ENCODE results near the gene SYT11. TPM values are rescaled to one million over a fixed set of nuclear protein-coding genes. Genes with fewer than 3 reads are reported as not detected.

Gene SYT11
- total and polyA plus RNA-seq, 9 of the 15 experiments (the other 6 are each of a cell fraction or from before 2014, with no cell fraction given): 0.05 to 0.18 (median 0.11) TPM

DNA sequence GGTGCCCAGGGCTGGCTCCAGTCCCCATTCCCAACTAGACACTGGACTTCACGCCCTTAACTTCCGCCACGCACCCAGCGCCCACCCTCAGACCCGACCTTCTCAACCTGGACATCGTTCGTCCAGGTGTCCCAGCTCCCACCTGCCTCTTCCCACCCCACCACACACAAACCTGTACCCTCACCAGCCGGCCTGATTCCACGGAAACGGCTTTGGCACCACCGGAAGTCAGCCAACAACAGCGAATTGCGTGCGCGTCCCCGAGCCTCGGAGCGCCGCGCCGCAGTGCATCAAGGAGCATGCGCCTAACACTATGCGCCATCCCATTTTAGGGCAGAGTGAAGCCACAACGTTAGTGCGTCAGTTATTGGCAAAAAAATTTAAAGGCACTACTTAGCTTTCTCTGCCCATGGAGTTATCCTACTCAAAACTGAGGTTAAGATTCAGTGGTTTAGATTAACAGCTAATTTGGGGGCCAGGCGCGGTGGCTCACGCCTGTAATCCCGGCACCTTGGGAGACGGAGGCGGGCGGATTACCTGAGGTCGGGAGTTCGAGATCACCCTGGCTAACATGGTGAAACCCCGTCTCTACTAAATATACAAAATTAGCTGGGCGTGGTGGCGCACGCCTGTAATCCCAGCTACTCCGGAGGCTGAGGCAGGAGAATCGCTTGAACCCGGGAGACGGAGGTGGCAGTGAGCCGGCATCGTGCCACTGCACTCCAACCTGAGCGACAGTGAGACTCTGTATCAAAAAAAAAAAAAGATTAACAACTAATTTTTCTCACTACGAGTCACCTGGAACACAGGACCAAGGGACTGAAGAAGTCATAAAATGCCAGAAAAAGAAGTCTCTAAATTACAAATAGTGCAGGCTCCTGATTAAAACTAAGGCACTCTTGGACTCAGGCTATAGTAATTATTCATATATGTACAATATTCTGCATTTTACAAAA lies 2.1 kb upstream of the SYT11 start, which contains the start of gene GON4L (continued):
- TF ChIP-seq MTA3 (IDR thresholded peaks at IDR 0.05; ENCODE audit: borderline replicate concordance): peak; percentile 72; the same call in 1 of the 2 replicates
- TF ChIP-seq CXXC5 (CRISPR knock-in tag; IDR thresholded peaks at IDR 0.05): peak; percentile 88
- TF ChIP-seq FOXK2 (conservative IDR thresholded peaks at IDR 0.05 in 1 of 2, IDR thresholded peaks at IDR 0.05 in 1 of 2; ENCODE audit: low read depth in 2 of 2): peak; percentile 81 to 89; a peak in 3 of 4 replicates
- TF ChIP-seq POLR2G (IDR thresholded peaks at IDR 0.05; ENCODE audit: low read depth, low read length): peak; percentile 92
- TF ChIP-seq U2AF2 (optimal IDR thresholded peaks at IDR 0.05; ENCODE audit: low read depth, low read length): no peak
- peak; percentile 62; the same call in 1 of the 2 replicates for TF ChIP-seq POLR2H (tag; IDR thresholded peaks at IDR 0.05; ENCODE audit: low read depth)
- TF ChIP-seq PML (IDR thresholded peaks at IDR 0.05; ENCODE audit: low read length): peak; percentile 41; the same call in 1 of the 2 replicates
- 0 out of 2 replicates have a peak, but pooled peaks have one; percentile 23 for TF ChIP-seq SMARCA5 (IDR thresholded peaks at IDR 0.05)
- peak; percentile 72 for TF ChIP-seq KDM5B (IDR thresholded peaks at IDR 0.05; ENCODE audit: insufficient replicate concordance, low read depth, low read length)
- TF ChIP-seq, protein P1, sequence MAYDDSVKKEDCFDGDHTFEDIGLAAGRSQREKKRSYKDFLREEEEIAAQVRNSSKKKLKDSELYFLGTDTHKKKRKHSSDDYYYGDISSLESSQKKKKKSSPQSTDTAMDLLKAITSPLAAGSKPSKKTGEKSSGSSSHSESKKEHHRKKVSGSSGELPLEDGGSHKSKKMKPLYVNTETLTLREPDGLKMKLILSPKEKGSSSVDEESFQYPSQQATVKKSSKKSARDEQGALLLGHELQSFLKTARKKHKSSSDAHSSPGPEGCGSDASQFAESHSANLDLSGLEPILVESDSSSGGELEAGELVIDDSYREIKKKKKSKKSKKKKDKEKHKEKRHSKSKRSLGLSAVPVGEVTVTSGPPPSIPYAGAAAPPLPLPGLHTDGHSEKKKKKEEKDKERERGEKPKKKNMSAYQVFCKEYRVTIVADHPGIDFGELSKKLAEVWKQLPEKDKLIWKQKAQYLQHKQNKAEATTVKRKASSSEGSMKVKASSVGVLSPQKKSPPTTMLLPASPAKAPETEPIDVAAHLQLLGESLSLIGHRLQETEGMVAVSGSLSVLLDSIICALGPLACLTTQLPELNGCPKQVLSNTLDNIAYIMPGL (CRISPR knock-in tag; IDR thresholded peaks at IDR 0.05): 0 out of 2 replicates have a peak, but pooled peaks have one; percentile 30
- TF ChIP-seq HDAC1 (IDR thresholded peaks at IDR 0.05): peak in 1 of 2 experiments; percentile 96; a peak in 2 of 4 replicates
- TF ChIP-seq BRD4 (IDR thresholded peaks at IDR 0.05): no peak
- TF ChIP-seq SIN3A (IDR thresholded peaks at IDR 0.05; ENCODE audit: borderline replicate concordance in 2 of 2, control insufficient read depth in 1 of 2, low read depth in 2 of 2, low read length in 2 of 2): peak in 1 of 2 experiments; percentile 68; a peak in 1 of 4 replicates
- TF ChIP-seq ESRRA (IDR thresholded peaks at IDR 0.05; ENCODE audit: borderline replicate concordance, low read depth): 0 out of 2 replicates have a peak, but pooled peaks have one; percentile 49
- peak in 1 of 2 experiments; percentile 42; a peak in 3 of 4 replicates for TF ChIP-seq SIX5 (IDR thresholded peaks at IDR 0.05; ENCODE audit: borderline replicate concordance in 1 of 2, insufficient read depth in 1 of 2, low read depth in 1 of 2, low read length in 2 of 2)
- TF ChIP-seq ATF7 (IDR thresholded peaks at IDR 0.05): peak; percentile 95
- TF ChIP-seq, protein P2, sequence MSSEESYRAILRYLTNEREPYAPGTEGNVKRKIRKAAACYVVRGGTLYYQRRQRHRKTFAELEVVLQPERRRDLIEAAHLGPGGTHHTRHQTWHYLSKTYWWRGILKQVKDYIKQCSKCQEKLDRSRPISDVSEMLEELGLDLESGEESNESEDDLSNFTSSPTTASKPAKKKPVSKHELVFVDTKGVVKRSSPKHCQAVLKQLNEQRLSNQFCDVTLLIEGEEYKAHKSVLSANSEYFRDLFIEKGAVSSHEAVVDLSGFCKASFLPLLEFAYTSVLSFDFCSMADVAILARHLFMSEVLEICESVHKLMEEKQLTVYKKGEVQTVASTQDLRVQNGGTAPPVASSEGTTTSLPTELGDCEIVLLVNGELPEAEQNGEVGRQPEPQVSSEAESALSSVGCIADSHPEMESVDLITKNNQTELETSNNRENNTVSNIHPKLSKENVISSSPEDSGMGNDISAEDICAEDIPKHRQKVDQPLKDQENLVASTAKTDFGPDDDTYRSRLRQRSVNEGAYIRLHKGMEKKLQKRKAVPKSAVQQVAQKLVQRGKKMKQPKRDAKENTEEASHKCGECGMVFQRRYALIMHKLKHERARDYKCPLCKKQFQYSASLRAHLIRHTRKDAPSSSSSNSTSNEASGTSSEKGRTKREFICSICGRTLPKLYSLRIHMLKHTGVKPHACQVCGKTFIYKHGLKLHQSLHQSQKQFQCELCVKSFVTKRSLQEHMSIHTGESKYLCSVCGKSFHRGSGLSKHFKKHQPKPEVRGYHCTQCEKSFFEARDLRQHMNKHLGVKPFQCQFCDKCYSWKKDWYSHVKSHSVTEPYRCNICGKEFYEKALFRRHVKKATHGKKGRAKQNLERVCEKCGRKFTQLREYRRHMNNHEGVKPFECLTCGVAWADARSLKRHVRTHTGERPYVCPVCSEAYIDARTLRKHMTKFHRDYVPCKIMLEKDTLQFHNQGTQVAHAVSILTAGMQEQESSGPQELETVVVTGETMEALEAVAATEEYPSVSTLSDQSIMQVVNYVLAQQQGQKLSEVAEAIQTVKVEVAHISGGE (CRISPR knock-in tag; IDR thresholded peaks at IDR 0.05): peak in 1 of 3 experiments; percentile 65; a peak in 2 of 6 replicates
